Lower leg skin (tissue), 4 donors: ENCODE measurements around the gene LMNTD1. TPM values are rescaled to one million over a fixed set of nuclear protein-coding genes. Genes with fewer than 3 reads are reported as not detected.

ENCODE experiments used
- DNase-seq, 2 donors: peaks; one replicate each; pipeline ENCODE4 v3.0.0-alpha.2; 2019; ENCODE audit warnings: low spot score in 2 of 2
- H3K4me3 ChIP-seq: fragments of 200-600 bp; sonication (generic); 2 replicates; pipeline ENCODE4 v1.5.1; 2017; ENCODE audit warnings: mild to moderate bottlenecking, low read depth; ENCODE audit not compliant: poor library complexity, severe bottlenecking
- CTCF ChIP-seq, 3 donors: fragments of 450-650 bp; IDR thresholded peaks; one replicate each; pipeline ENCODE4 v1.5.1; 2016; ENCODE audit warnings: antibody characterized with exemption in 3 of 3, mild to moderate bottlenecking in 3 of 3, moderate library complexity in 2 of 3
- POLR2A ChIP-seq, 2 donors: fragments of 450-650 bp; IDR thresholded peaks; one replicate each; pipeline ENCODE4 v1.6.1; 2016 to 2017; ENCODE audit warnings: antibody characterized with exemption in 2 of 2, mild to moderate bottlenecking in 1 of 2, moderate library complexity in 1 of 2
- WGBS, 2 donors: methylation state at CpG; one replicate each; pipeline ENCODE4 v1.1.5; 2018; 5-methylcytosine and 5-hydroxymethylcytosine counted together
- intact Hi-C: fragments of 100-400 bp; cut with DNase I; formaldehyde crosslinking; loops from one replicate; pipeline ENCODE4 v1.15.0; 2023; ENCODE audit warnings: low total_unique reads
- total RNA-seq, 4 donors: library from RNA; depleted of rRNA; stranded (reverse); fragments of >200 nt; gene quantifications; one replicate each; pipeline ENCODE4 v1.1.0, GENCODE V29; 2016

LMNTD1 gene
- total RNA-seq, 4 donors from 2014 or later: not detected

DNA sequence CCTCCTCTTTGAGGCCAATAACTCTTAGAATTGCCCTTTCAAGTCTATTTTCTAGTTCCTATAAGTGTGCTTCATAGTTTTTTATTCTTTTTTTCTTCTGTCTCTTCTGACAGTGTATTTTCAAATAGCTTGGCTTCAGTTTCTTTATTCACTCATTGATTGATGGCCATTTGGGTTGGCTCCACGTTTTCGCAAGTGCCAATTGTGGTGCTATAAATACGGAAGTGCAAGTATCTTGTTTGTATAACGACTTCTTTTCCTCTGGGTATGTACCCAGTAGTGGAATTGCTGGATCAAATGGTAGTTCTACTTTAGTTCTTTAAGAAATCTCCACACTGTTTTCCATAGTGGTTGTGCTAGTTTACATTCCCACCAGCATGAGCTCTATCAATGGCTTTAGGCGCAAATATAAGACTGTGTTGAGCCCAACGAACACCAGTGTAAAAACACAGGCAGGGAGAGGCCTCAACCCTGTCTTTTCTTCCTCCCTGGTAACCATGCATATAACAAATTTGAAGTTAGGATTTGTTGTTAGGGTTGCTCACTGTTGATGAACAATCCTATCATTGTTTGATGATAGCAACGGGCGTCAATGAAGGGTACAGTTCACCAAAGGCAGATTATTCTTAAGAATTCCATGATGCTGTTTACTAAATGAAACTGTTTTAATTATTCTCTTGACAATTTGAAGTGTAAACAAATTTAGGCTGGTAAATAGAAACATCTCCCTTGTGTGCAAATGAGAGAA, 13.3 kb upstream of the LMNTD1 start:
- DNase-seq: no peak
- WGBS, 2 donors: 69 to 73% methylated on average over 8 of the region's 8 CpGs
- H3K4me3 ChIP-seq: no peak overlapping the region
- TF ChIP-seq POLR2A (IDR thresholded peaks at IDR 0.05) (no peak), CTCF (IDR thresholded peaks at IDR 0.05) (no peak)
- intact Hi-C loops: no loop called here

GRCh38 chr12:25558586-25558985, 5.5 kb upstream of the LMNTD1 start:
- no peak overlapping the region for H3K4me3 ChIP-seq
- 88 to 89% methylated on average over 7 of the region's 7 CpGs for WGBS, 2 donors
- DNase-seq: no peak
- intact Hi-C loops: no loop called here
- TF ChIP-seq POLR2A (IDR thresholded peaks at IDR 0.05) (no peak), CTCF (IDR thresholded peaks at IDR 0.05) (no peak)

GRCh38 chr12:25557830-25558436, 4.8 kb upstream of the LMNTD1 start:
- no peak overlapping the region for H3K4me3 ChIP-seq
- no peak for TF ChIP-seq CTCF (IDR thresholded peaks at IDR 0.05)
- no peak for TF ChIP-seq POLR2A (IDR thresholded peaks at IDR 0.05)
- intact Hi-C loops: no loop called here
- DNase-seq: no peak
- WGBS, 2 donors: 41 to 44% methylated on average over 2 of the region's 2 CpGs

- WGBS, 2 donors: 90 to 94% methylated on average over 6 of the region's 6 CpGs
- intact Hi-C loops: no loop called here
- no peak overlapping the region for H3K4me3 ChIP-seq
- TF ChIP-seq CTCF (IDR thresholded peaks at IDR 0.05): no peak
- no peak for TF ChIP-seq POLR2A (IDR thresholded peaks at IDR 0.05)
- DNase-seq: no peak
These were observed 3.1 kb upstream of the LMNTD1 start for GRCh38 chr12:25556153-25556552.

- whole genome bisulfite sequencing, 2 donors: 78 to 85% methylated on average over 3 of the region's 3 CpGs
- no peak for DNase-seq
- H3K4me3 ChIP-seq: no peak overlapping the region
- TF ChIP-seq CTCF (IDR thresholded peaks at IDR 0.05) (no peak), POLR2A (IDR thresholded peaks at IDR 0.05) (no peak)
- intact Hi-C loops: no loop called here
These were observed 402 bp downstream of the LMNTD1 start for GRCh38 chr12:25552681-25553080.
